Tibial nerve (tissue), 4 donors: ENCODE data around the gene METAP2.

Source experiments
- CTCF ChIP-seq, 5 experiments: fragments of 200-600 bp in 3 of 5; fragments of 450-650 bp in 2 of 5; sonication (generic) in 3 of 5; IDR thresholded peaks; one replicate each; pipeline ENCODE4 v1.5.1; 2016 to 2019; ENCODE audit warnings: antibody characterized with exemption in 5 of 5, mild to moderate bottlenecking in 3 of 5, moderate library complexity in 2 of 5
- EP300 ChIP-seq, 2 donors: sonication (generic); formaldehyde crosslinking; IDR thresholded peaks; one replicate each; pipeline ENCODE4 v1.6.1; 2017; ENCODE audit warnings: antibody characterized with exemption in 2 of 2, mild to moderate bottlenecking in 1 of 2
- POLR2A ChIP-seq, 2 donors: fragments of 450-650 bp; IDR thresholded peaks; one replicate each; pipeline ENCODE4 v1.6.1; 2017; ENCODE audit warnings: antibody characterized with exemption in 2 of 2, mild to moderate bottlenecking in 2 of 2, moderate library complexity in 2 of 2

GRCh38 chr12:95473231-95473883 is 595 bp upstream of the METAP2 start:
- TF ChIP-seq CTCF (IDR thresholded peaks at IDR 0.05) (no peak), POLR2A (IDR thresholded peaks at IDR 0.05) (no peak), EP300 (IDR thresholded peaks at IDR 0.05) (no peak)
